ENCODE measurements around the gene CRISP1. TPM values are rescaled to one million over a fixed set of nuclear protein-coding genes. Genes with fewer than 3 reads are reported as not detected.

The CRISP1 gene
- total RNA-seq, 4 donors from 2014 or later, result not detected

Other genes starting within 250 kb of the CRISP1 start
- gene RHAG, start 229.7 kb downstream of the CRISP1 start, total RNA-seq, result under 1 TPM in 1 of 4 donors, not detected in 3; 0.19 TPM
- under 1 TPM in 2 of 4 donors, not detected in 2; 0.57 to 0.76 TPM for gene CRISP2, start 153.0 kb downstream of the CRISP1 start, total RNA-seq
- 100 to 1,000 TPM in 1 of 4 donors, 10 to 100 TPM in 2, 1 to 10 TPM in 1; 6.1 to 114 (median 48.8) TPM for gene CRISP3, start 122.1 kb downstream of the CRISP1 start, total RNA-seq
- not detected for gene PGK2, start 79.2 kb downstream of the CRISP1 start, total RNA-seq
- gene DEFB114, start 97.6 kb upstream of the CRISP1 start, total RNA-seq, result not detected
- gene DEFB113, start 103.1 kb upstream of the CRISP1 start, total RNA-seq, result not detected
- not detected for gene DEFB110, start 155.5 kb upstream of the CRISP1 start, total RNA-seq
- not detected for gene DEFB112, start 183.4 kb upstream of the CRISP1 start, total RNA-seq

Data from esophagus squamous epithelium (tissue), 4 donors.